ENCODE results near the gene RSF1.
"Not testable (repeated sequence)": the region's sequence is repeated elsewhere in the genome, so short reads cannot be mapped to it uniquely, and the experiment has no call there.

GRCh38 chr11:77857906-77858457 lies 37.5 kb upstream of the RSF1 start:
- TF ChIP-seq POLR2AphosphoS5 (IDR thresholded peaks at IDR 0.05; ENCODE audit: low read depth, low read length); TAF1 (IDR thresholded peaks at IDR 0.05; ENCODE audit: low read depth, low read length); POU2F2 (IDR thresholded peaks at IDR 0.05; ENCODE audit: low read depth, low read length); POLR2A (IDR thresholded peaks at IDR 0.05; ENCODE audit: low read depth, low read length); PAX5 (IDR thresholded peaks at IDR 0.05; ENCODE audit: insufficient read depth, low read length, severe bottlenecking); SPI1 (IDR thresholded peaks at IDR 0.05; ENCODE audit: low read depth, low read length): not testable (repeated sequence)

All from GM12891 (cell line).